RWPE2 (cell line): ENCODE results near the gene RDH11.
A peak's percentile ranks its signal among the peaks of the same experiment; 100 is the strongest.

ENCODE experiments used
- ATAC-seq: fragments of 200-7000 bp; cut with Tn5 transposase; 3 replicates; pipeline ENCODE4 v1.9.1; 2021; ENCODE audit warnings: low read depth
- DNase-seq: peaks from one replicate; pipeline ENCODE4 v3.0.0-alpha.2; 2020; ENCODE audit warnings: low spot score
- H3K27ac ChIP-seq: fragments of 450-650 bp; 2 replicates; pipeline ENCODE4 v1.5.1; 2017; ENCODE audit warnings: mild to moderate bottlenecking; ENCODE audit not compliant: poor library complexity, severe bottlenecking
- H3K27me3 ChIP-seq: fragments of 250-450 bp; sonication (Bioruptor Pico); 2 replicates; pipeline ENCODE4 v1.5.1; 2021; ENCODE audit warnings: mild to moderate bottlenecking, moderate library complexity; ENCODE audit not compliant: insufficient read depth, poor library complexity, severe bottlenecking
- H3K36me3 ChIP-seq: fragments of 250-450 bp; sonication (Bioruptor Pico); 2 replicates; pipeline ENCODE4 v1.5.1; 2020; ENCODE audit warnings: low read depth, mild to moderate bottlenecking, moderate library complexity
- H3K4me1 ChIP-seq: fragments of 250-450 bp; sonication (Bioruptor Pico); 2 replicates; pipeline ENCODE4 v1.5.1; 2021; ENCODE audit warnings: mild to moderate bottlenecking, moderate library complexity; ENCODE audit not compliant: insufficient read depth, poor library complexity, severe bottlenecking
- H3K4me3 ChIP-seq: fragments of 250-450 bp; sonication (Bioruptor Pico); 2 replicates; pipeline ENCODE4 v1.5.1; 2021; ENCODE audit warnings: mild to moderate bottlenecking, moderate library complexity; ENCODE audit not compliant: severe bottlenecking
- H3K9me3 ChIP-seq: fragments of 250-450 bp; sonication (Bioruptor Pico); 2 replicates; pipeline ENCODE4 v1.5.1; 2021; ENCODE audit warnings: mild to moderate bottlenecking, moderate library complexity; ENCODE audit not compliant: severe bottlenecking
- TF ChIP-seq, protein P1 (sequence below): fragments of 450-650 bp; IDR thresholded peaks from one replicate; pipeline ENCODE4 v1.5.1; 2017; ENCODE audit warnings: mild to moderate bottlenecking, moderate library complexity; ENCODE audit not compliant: poor library complexity, severe bottlenecking

Gene RDH11

DNA sequence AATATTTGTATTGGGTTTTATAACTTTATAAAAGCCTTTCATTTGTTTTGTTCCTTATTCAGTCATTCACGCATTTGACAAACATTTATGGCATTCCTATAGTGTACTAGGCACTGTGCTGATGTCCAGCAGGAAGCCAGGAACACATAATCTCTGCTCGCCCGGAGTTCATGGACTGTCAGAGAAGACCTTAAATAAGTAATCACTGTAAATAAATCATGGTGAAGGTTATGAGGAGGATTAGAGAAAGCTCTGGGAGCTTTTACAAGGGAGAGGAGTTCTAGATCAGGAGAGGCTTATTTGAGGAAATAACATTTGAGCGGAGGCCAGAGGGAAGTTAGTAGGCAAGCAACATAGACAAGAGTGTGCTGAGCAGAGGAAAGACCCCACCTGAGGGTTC, 1.4 kb upstream of the RDH11 start:
- TF ChIP-seq, protein P1, sequence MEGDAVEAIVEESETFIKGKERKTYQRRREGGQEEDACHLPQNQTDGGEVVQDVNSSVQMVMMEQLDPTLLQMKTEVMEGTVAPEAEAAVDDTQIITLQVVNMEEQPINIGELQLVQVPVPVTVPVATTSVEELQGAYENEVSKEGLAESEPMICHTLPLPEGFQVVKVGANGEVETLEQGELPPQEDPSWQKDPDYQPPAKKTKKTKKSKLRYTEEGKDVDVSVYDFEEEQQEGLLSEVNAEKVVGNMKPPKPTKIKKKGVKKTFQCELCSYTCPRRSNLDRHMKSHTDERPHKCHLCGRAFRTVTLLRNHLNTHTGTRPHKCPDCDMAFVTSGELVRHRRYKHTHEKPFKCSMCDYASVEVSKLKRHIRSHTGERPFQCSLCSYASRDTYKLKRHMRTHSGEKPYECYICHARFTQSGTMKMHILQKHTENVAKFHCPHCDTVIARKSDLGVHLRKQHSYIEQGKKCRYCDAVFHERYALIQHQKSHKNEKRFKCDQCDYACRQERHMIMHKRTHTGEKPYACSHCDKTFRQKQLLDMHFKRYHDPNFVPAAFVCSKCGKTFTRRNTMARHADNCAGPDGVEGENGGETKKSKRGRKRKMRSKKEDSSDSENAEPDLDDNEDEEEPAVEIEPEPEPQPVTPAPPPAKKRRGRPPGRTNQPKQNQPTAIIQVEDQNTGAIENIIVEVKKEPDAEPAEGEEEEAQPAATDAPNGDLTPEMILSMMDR, result no peak
- Histone ChIP-seq H3K9me3 (no peaks in the 10 kb centered on the region), H3K4me1 (peaks cover 26% of the 10 kb centered on the region), H3K4me3 (no peak overlapping the region), H3K27me3 (no peaks in the 10 kb centered on the region), H3K36me3 (peaks cover 21% of the 10 kb centered on the region), H3K27ac (no peak overlapping the region)
- ATAC-seq, result no peak
- DNase-seq, result no peak

DNA sequence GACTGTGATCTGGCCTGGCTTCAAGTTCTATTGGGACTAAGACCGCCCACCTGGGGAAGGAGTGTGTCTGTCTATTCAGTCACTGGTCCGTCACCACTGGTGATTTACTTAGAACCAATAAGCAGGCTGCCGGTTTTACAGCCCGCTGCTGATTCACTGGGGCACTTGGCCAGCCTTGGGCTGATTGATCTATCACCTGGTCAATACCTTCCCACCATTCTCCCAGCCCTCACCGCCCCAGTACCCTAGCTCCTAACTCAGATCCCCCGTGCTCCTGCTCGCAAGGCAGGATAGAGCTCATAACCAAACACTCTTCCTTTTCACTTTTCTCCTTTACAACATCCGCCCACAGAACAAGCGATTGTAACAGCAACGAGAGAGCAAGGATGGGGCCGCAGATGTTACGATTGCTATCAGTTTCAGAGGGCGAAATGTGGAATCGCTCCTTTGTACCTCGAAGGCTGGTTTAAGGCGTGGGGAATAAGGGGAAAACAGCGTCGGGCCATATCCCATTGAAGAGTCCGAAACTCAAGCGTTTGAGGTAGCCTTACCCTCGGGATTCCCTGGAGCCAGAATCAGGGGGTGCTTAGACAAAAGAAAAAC, 672 bp downstream of the RDH11 start:
- Histone ChIP-seq H3K27ac (peak overlapping the region; percentile 90), H3K9me3 (no peaks in the 10 kb centered on the region), H3K4me1 (peaks cover 19% of the 10 kb centered on the region), H3K36me3 (peaks cover 42% of the 10 kb centered on the region), H3K27me3 (no peaks in the 10 kb centered on the region), H3K4me3 (peak overlapping the region; percentile 76)
- ATAC-seq (peak; percentile 91), DNase-seq (peak; percentile 97)
- TF ChIP-seq, protein P1, result no peak

DNA sequence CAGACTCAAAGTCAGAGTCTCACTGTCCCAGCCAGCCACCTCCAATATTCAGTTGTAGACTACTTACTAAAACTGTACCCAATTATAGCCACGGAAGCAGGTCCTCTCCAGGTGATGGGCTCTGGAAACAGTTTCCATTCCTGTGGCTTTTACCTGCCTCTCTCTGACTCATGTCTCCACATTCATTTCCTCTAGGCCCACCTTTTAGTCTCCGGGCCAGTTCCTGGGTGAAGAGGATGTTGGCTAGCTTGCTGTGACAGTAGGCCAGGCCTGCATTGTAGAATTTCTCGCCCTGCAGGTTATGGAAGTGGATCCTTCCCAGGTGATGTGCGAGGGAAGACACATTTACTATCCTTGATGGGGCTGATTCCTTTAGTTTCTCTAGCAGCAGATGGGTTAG, 5.6 kb downstream of the RDH11 start:
- no peaks in the 10 kb centered on the region for H3K9me3 ChIP-seq
- H3K4me1 ChIP-seq, result peaks cover 19% of the 10 kb centered on the region
- peaks cover 89% of the 10 kb centered on the region for H3K36me3 ChIP-seq
- no peak overlapping the region for H3K4me3 ChIP-seq
- H3K27me3 ChIP-seq, result no peaks in the 10 kb centered on the region
- H3K27ac ChIP-seq, result peak overlapping the region; percentile 8
- TF ChIP-seq, protein P1, result no peak
- DNase-seq (no peak), ATAC-seq (0 out of 3 replicates have a peak, but pooled peaks have one; percentile 16)

DNA sequence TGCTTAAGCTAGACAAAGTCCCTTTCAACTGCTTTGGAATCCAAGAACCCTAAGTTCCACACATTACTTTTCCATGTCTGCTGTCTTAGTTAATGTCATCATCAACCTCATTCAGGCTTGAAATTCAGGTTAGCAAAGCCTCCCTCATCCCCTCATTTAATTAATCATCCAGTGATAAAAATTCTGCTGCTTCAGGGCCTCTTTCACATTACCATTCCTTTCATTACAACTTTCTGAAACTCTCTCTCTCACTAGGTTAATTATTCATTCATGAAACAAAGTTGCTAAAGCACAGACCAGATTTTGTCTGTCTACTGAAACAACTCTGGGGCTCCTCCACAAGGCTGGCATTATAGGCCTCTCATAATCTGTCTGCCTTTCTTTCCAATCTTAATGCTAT, 11.7 kb downstream of the RDH11 start:
- H3K27ac ChIP-seq, result no peak overlapping the region
- peaks cover 11% of the 10 kb centered on the region for H3K4me1 ChIP-seq
- TF ChIP-seq, protein P1, result no peak
- DNase-seq (no peak), ATAC-seq (no peak)
- H3K4me3 ChIP-seq, result no peak overlapping the region
- peaks cover 98% of the 10 kb centered on the region for H3K36me3 ChIP-seq
- H3K27me3 ChIP-seq, result no peaks in the 10 kb centered on the region
- H3K9me3 ChIP-seq, result no peaks in the 10 kb centered on the region

DNA sequence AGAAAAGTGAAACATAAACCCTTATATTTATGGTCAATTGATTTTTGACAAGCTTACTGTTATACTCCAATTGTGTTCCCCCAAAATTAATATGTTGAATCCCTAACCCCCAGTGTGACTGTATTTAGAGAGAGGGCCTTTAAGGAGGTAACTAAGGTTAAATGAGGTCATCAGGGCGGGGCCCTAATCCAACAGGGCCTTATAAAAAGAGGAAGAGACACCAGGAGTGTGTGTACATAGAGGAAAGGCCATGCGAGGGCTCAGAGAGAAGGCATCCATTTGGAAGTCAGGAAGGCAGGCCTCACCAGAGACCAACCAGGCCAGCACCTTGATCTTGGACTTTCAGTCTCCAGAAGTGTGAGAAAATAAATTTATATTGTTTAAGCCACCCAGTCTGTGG, 14.6 kb downstream of the RDH11 start:
- H3K4me3 ChIP-seq, result no peak overlapping the region
- TF ChIP-seq, protein P1, result no peak
- H3K27ac ChIP-seq, result peak overlapping the region; percentile 12
- peaks cover 93% of the 10 kb centered on the region for H3K36me3 ChIP-seq
- no peak for DNase-seq
- peaks cover 11% of the 10 kb centered on the region for H3K4me1 ChIP-seq
- no peaks in the 10 kb centered on the region for H3K27me3 ChIP-seq
- ATAC-seq, result no peak
- no peaks in the 10 kb centered on the region for H3K9me3 ChIP-seq
